PFSK-1 (cell line): ENCODE data around the gene ARHGAP6.

ENCODE experiments used
- POLR2AphosphoS5 ChIP-seq: IDR thresholded peaks from 2 replicates; pipeline ENCODE4 v1.6.1; 2012; ENCODE audit warnings: low read depth, mild to moderate bottlenecking, control low read depth, low read length, moderate library complexity
- TF ChIP-seq, protein P1 (sequence below), 2 experiments: IDR thresholded peaks; 2 replicates each; pipeline versions ENCODE4 v1.6.1 to v1.8.0; 2011 to 2012; ENCODE audit warnings: low read depth in 2 of 2, low read length in 2 of 2, control low read depth in 1 of 2, inconsistent platforms in 1 of 2, mild to moderate bottlenecking in 1 of 2, moderate library complexity in 1 of 2; ENCODE audit not compliant: insufficient read depth in 1 of 2

DNA sequence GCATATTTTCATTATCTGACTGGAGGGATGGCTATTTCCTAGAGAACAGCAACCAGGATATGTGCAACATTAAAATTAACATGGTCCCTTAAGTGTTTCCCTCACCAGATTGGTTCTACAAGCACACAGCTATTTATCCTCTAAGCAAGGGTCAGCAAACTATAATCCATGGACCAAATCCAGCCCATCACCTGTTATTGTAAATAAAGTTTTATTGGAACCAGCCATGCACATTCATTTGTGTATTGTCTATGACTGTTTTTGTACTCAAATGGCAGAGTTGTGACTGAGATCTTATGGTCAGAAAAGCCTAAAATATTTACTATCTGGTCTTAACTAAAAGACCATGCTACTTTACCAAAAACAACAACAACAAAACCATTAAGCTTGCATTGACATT lies 294.6 kb downstream of the ARHGAP6 start:
- no peak for TF ChIP-seq POLR2AphosphoS5
- TF ChIP-seq, protein P1, sequence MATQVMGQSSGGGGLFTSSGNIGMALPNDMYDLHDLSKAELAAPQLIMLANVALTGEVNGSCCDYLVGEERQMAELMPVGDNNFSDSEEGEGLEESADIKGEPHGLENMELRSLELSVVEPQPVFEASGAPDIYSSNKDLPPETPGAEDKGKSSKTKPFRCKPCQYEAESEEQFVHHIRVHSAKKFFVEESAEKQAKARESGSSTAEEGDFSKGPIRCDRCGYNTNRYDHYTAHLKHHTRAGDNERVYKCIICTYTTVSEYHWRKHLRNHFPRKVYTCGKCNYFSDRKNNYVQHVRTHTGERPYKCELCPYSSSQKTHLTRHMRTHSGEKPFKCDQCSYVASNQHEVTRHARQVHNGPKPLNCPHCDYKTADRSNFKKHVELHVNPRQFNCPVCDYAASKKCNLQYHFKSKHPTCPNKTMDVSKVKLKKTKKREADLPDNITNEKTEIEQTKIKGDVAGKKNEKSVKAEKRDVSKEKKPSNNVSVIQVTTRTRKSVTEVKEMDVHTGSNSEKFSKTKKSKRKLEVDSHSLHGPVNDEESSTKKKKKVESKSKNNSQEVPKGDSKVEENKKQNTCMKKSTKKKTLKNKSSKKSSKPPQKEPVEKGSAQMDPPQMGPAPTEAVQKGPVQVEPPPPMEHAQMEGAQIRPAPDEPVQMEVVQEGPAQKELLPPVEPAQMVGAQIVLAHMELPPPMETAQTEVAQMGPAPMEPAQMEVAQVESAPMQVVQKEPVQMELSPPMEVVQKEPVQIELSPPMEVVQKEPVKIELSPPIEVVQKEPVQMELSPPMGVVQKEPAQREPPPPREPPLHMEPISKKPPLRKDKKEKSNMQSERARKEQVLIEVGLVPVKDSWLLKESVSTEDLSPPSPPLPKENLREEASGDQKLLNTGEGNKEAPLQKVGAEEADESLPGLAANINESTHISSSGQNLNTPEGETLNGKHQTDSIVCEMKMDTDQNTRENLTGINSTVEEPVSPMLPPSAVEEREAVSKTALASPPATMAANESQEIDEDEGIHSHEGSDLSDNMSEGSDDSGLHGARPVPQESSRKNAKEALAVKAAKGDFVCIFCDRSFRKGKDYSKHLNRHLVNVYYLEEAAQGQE (IDR thresholded peaks at IDR 0.05; ENCODE audit: insufficient read depth in 1 of 2, low read depth in 2 of 2, low read length in 2 of 2): no peak
